ENCODE data around the gene STAC3. TPM values are rescaled to one million over a fixed set of nuclear protein-coding genes. Genes with fewer than 3 reads are reported as not detected.
A peak's percentile ranks its signal among the peaks of the same experiment; 100 is the strongest.

The STAC3 gene
- total RNA-seq, 2 experiments from 2014 or later, result 2.0 to 3.0 TPM

DNA sequence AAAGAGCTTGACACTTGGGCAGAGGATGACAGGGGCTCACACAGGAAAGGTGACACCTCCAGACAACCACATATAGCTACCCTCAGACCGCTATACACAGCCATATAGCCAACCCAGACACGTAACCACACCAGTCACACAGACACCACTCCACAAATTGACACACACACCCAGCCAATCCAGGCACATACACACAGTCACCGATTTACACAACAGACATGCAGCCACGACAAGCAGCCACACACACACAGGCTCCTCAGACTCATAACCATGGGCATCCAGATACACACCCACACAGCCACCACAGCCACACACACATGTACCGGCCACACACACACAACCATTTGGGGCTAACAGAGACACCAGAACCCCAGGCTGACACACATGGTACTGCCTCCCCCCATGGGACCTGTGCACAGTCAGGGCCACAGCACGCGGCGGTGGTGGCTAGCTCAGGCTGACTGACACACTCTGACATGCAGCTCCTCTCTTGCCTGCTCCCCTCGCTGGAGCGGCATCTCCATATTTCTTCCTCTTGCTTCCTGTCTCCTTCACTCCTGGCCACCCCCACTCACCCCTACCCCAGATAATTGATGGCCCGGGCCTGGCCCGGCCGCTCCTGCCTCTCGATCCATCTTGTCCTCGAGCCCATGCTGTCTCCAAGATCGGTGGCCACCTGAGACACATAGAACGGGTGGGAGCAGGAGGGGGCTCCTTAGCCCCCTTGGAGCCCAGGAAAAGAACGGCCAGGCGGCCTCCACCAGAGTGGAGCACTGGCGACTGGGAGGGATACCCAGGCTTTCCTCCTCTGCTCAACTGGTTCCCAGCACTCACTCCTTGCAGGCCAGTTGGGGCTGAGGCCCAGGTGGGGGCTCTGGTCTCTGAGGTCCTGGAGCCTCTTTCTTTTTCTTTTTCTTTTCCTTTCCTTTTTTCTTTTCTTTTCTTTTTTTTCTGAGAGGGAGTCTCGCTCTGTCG is 27.5 kb downstream of the STAC3 start:
- Histone ChIP-seq H3K27ac (ENCODE audit: low read depth in 1 of 2, low read length in 2 of 2) (no peak overlapping the region), H3K36me3 (ENCODE audit: insufficient read depth, low read length) (no peaks in the 10 kb centered on the region), H3K27me3 (ENCODE audit: control insufficient read depth in 1 of 2, insufficient read depth in 2 of 2, low read length in 2 of 2) (peaks cover 73 to 85% of the 10 kb centered on the region in 2 experiments), H3K4me3 (ENCODE audit: low read length) (no peak overlapping the region), H3K4me1 (ENCODE audit: insufficient read depth, low read length) (peaks cover 56% of the 10 kb centered on the region), H3K9me3 (ENCODE audit: control insufficient read depth in 1 of 2, insufficient read depth in 1 of 2, low read length in 2 of 2) (peaks cover 0 to 42% of the 10 kb centered on the region in 2 experiments)
- DNase-seq, result peak in 3 of 14 experiments; percentile 36 to 63 (median 57)
- intact Hi-C loops (cut with DNase I, micrococcal nuclease), result loop anchor here in 1 of 2 experiments (2.0 kb wide), 1 partner anchor 15 kb away; no protein-coding TSS in a partner anchor
- no peak overlapping the region for H3K4me3 Mint-ChIP-seq
- no peaks in the 10 kb centered on the region for H3K36me3 Mint-ChIP-seq (ENCODE audit: low read depth)
- peaks cover 90% of the 10 kb centered on the region for H3K27me3 Mint-ChIP-seq
- no peak overlapping the region for H3K27ac Mint-ChIP-seq
- ChIA-PET POLR2A (no interaction called here), CTCF (interaction anchor here (0.7 to 8.3 kb wide), 5 partner anchors 7 to 16 kb away, joined by 4 to 127 read pairs (median 10); partner anchors contain the start of gene NXPH4)
- no peaks in the 10 kb centered on the region for H3K9me3 Mint-ChIP-seq
- ATAC-seq (ENCODE audit: poor library complexity), result no peak
- H3K4me1 Mint-ChIP-seq (ENCODE audit: low read depth), result peaks cover 66% of the 10 kb centered on the region
- TF ChIP-seq, protein P1, sequence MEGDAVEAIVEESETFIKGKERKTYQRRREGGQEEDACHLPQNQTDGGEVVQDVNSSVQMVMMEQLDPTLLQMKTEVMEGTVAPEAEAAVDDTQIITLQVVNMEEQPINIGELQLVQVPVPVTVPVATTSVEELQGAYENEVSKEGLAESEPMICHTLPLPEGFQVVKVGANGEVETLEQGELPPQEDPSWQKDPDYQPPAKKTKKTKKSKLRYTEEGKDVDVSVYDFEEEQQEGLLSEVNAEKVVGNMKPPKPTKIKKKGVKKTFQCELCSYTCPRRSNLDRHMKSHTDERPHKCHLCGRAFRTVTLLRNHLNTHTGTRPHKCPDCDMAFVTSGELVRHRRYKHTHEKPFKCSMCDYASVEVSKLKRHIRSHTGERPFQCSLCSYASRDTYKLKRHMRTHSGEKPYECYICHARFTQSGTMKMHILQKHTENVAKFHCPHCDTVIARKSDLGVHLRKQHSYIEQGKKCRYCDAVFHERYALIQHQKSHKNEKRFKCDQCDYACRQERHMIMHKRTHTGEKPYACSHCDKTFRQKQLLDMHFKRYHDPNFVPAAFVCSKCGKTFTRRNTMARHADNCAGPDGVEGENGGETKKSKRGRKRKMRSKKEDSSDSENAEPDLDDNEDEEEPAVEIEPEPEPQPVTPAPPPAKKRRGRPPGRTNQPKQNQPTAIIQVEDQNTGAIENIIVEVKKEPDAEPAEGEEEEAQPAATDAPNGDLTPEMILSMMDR (IDR thresholded peaks at IDR 0.05), result no peak

DNA sequence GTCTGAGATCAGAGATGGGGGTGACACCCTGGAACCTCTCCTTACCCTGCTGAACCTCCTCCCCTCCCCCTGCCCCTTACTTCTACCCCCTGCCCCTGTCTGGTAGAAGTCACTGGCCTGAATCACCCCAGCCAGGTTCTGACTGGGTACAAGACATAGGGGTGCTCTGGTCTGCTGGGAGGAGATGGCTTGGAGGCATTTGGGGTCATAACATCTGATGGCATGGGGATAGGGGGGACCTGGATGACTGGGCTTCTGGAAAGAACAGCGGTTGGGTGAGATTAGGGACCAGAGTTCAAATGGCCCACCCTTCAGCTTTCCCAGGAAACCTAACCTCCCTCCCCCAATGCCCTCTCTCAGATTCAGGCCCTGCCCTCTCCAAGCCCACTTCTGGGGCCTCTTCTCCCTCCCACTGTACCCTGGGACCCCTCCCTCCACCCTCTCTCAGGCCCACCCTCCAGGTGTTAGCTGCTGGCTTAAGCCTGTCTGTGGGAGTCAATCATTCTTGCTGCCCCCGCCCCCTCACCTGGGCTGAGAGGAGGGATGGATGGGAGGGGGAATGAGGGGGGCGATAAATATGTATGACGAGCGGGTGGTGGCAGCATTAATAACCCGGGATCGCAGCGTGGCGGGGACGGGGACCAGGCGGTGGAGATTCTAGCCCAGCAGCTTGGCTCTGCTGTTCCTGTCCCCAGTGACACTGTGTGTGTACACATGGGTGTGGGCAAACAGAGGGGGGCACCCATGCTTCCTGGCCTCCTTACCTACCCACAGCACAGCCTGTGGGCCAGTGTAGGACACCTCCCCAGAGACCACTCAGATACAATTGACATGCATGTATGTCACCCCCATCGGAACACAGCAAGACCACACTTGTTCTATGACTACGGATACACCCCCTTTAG is 28.4 kb downstream of the STAC3 start:
- peaks cover 58% of the 10 kb centered on the region for H3K4me1 ChIP-seq (ENCODE audit: insufficient read depth, low read length)
- ATAC-seq (ENCODE audit: poor library complexity), result no peak

More for the DNA sequence above, 28.4 kb downstream of the STAC3 start:
- no peak for DNase-seq
- H3K4me3 ChIP-seq (ENCODE audit: low read length), result no peak overlapping the region
- ChIA-PET POLR2A (interaction anchor here (1.2 kb wide), 1 partner anchor 8 kb away, joined by 3 read pairs; no protein-coding TSS in a partner anchor), CTCF (interaction anchor here (0.7 to 1.7 kb wide), 4 partner anchors 9 to 21 kb away, joined by 4 to 8 read pairs (median 6); no protein-coding TSS in a partner anchor)
- Mint-ChIP-seq H3K4me3 (no peak overlapping the region), H3K27me3 (peaks cover 96% of the 10 kb centered on the region), H3K9me3 (no peaks in the 10 kb centered on the region), H3K4me1 (ENCODE audit: low read depth) (peaks cover 70% of the 10 kb centered on the region), H3K27ac (no peak overlapping the region), H3K36me3 (ENCODE audit: low read depth) (no peaks in the 10 kb centered on the region)
- H3K27ac ChIP-seq (ENCODE audit: low read depth in 1 of 2, low read length in 2 of 2), result no peak overlapping the region
- H3K36me3 ChIP-seq (ENCODE audit: insufficient read depth, low read length), result no peaks in the 10 kb centered on the region
- peaks cover 82 to 94% of the 10 kb centered on the region in 2 experiments for H3K27me3 ChIP-seq (ENCODE audit: control insufficient read depth in 1 of 2, insufficient read depth in 2 of 2, low read length in 2 of 2)
- intact Hi-C loops (cut with DNase I, micrococcal nuclease), result no loop called here
- H3K9me3 ChIP-seq (ENCODE audit: control insufficient read depth in 1 of 2, insufficient read depth in 1 of 2, low read length in 2 of 2), result peaks cover 0 to 46% of the 10 kb centered on the region in 2 experiments
- TF ChIP-seq, protein P1 (IDR thresholded peaks at IDR 0.05), result no peak

All from CD4-positive, alpha-beta T cell (primary cell).